HepG2 (cell line): ENCODE results near the gene SLC4A7. TPM values are rescaled to one million over a fixed set of nuclear protein-coding genes. Genes with fewer than 3 reads are reported as not detected.

ENCODE experiments used
- ATAC-seq: fragments of 200-7000 bp; cut with Tn5 transposase; 3 replicates; pipeline ENCODE4 v1.9.1; 2020; ENCODE audit warnings: mild to moderate bottlenecking, moderate library complexity
- BruUV-seq: library from RNA; stranded (reverse); fragments of 400-500 nt; replicated peaks from 2 replicates; lab custom pipeline; 2021; lab: Mats Ljungman, UMichigan
- CTCF ChIA-PET: fragments of 300-600 bp; formaldehyde crosslinking; extraction: SDS; loops from one replicate; lab custom pipeline; 2021; ENCODE audit warnings: low total read pairs, inconsistent platforms, low intra/inter-chr PET ratio; lab: Yijun Ruan, JAX
- POLR2A ChIA-PET: fragments of 350-600 bp; sonication (Branson Sonifier 250); formaldehyde crosslinking; loops from one replicate; lab custom pipeline; 2020; ENCODE audit warnings: antibody characterized with exemption, inconsistent platforms; lab: Yijun Ruan, JAX
- DNase-seq: peaks from one replicate; pipeline ENCODE4 v3.0.0-alpha.2; 2015; ENCODE audit warnings: low spot score
- FAIRE-seq: peaks from 3 replicates; lab custom pipeline; 2011; peaks lifted over from hg19 to GRCh38; lab: Jason Lieb, UNC
- H2AFZ ChIP-seq: one replicate; pipeline ENCODE4 v1.6.1; 2011; ENCODE audit warnings: low read length, inconsistent platforms
- H3K27ac ChIP-seq: fragments of 300-600 bp; 3 replicates; pipeline ENCODE4 v1.8.0; 2011; ENCODE audit warnings: mixed run types, mild to moderate bottlenecking, mixed read lengths, low read length, inconsistent platforms; ENCODE audit not compliant: insufficient read depth; ENCODE audit errors: extremely low read length
- H3K27me3 ChIP-seq, 2 experiments: fragments of 200-600 bp in 1 of 2; 2 replicates in 1 of 2; 3 replicates in 1 of 2; pipeline versions ENCODE4 v1.6.0 to v1.8.0; 2011; ENCODE audit warnings: low read length in 2 of 2, mild to moderate bottlenecking in 2 of 2, moderate library complexity in 2 of 2, inconsistent platforms in 1 of 2; ENCODE audit not compliant: insufficient read depth in 2 of 2, control insufficient read depth in 1 of 2
- H3K36me3 ChIP-seq, 2 experiments: fragments of 200-600 bp in 1 of 2; replicated peaks in 1 of 2; 2 replicates in 1 of 2; 3 replicates in 1 of 2; pipeline versions ENCODE4 v1.5.1 to v1.8.0; 2011; ENCODE audit warnings: low read length in 2 of 2, inconsistent platforms in 1 of 2; ENCODE audit not compliant: insufficient read depth in 2 of 2, control insufficient read depth in 1 of 2
- H3K4me1 ChIP-seq: 2 replicates; pipeline ENCODE4 v1.5.1; 2012; ENCODE audit warnings: low read length, inconsistent platforms; ENCODE audit not compliant: insufficient read depth
- H3K4me2 ChIP-seq: 2 replicates; pipeline ENCODE4 v1.6.0; 2011; ENCODE audit warnings: low read depth, low read length, inconsistent platforms
- H3K4me3 ChIP-seq, 3 experiments: fragments of 200-600 bp in 1 of 3; sonication (generic), shearing (Covaris generic) in 1 of 3; replicated peaks in 1 of 3; 2 replicates each; pipeline ENCODE4 v1.5.1; 2011 to 2016; ENCODE audit warnings: low read length in 3 of 3, inconsistent platforms in 2 of 3, low read depth in 2 of 3, mild to moderate bottlenecking in 2 of 3, control low read depth in 1 of 3, mixed read lengths in 1 of 3; ENCODE audit not compliant: insufficient read depth in 1 of 3
- H3K79me2 ChIP-seq: one replicate; pipeline ENCODE4 v1.6.1; 2011; ENCODE audit warnings: low read length, inconsistent platforms; ENCODE audit not compliant: insufficient read depth
- H3K9ac ChIP-seq: 2 replicates; pipeline ENCODE4 v1.6.0; 2011; ENCODE audit warnings: mild to moderate bottlenecking, low read depth, low read length, inconsistent platforms; ENCODE audit not compliant: insufficient read depth
- H3K9me3 ChIP-seq: 2 replicates; pipeline ENCODE4 v1.5.1; 2012; ENCODE audit warnings: mild to moderate bottlenecking, low read length
- H4K20me1 ChIP-seq: 2 replicates; pipeline ENCODE4 v1.6.0; 2011; ENCODE audit warnings: inconsistent platforms, mild to moderate bottlenecking, low read length, moderate library complexity; ENCODE audit not compliant: insufficient read depth
- ARID4A ChIP-seq: sonication (generic); formaldehyde crosslinking; IDR thresholded peaks from 2 replicates; pipeline ENCODE4 v1.5.0; 2020; ENCODE audit warnings: mild to moderate bottlenecking, missing genetic modification reagents, borderline replicate concordance
- CHD4 ChIP-seq: fragments of 200-600 bp; sonication (generic); IDR thresholded peaks from 2 replicates; pipeline ENCODE4 v1.7.0; 2017; ENCODE audit warnings: mild to moderate bottlenecking, low read length, borderline replicate concordance
- DNMT1 ChIP-seq: sonication (generic); formaldehyde crosslinking; IDR thresholded peaks from 2 replicates; pipeline ENCODE4 v1.5.1; 2020; ENCODE audit warnings: mild to moderate bottlenecking, missing genetic modification reagents
- IRF1 ChIP-seq: sonication (generic); formaldehyde crosslinking; IDR thresholded peaks from 2 replicates; pipeline ENCODE4 v1.4.0; 2020; ENCODE audit warnings: low read depth, mild to moderate bottlenecking, missing genetic modification reagents
- NFATC3 ChIP-seq: sonication (generic); formaldehyde crosslinking; IDR thresholded peaks from 2 replicates; pipeline ENCODE4 v1.5.1; 2020; ENCODE audit warnings: mild to moderate bottlenecking, missing genetic modification reagents
- NR2F1 ChIP-seq, 2 experiments: fragments of 450-650 bp in 1 of 2; formaldehyde crosslinking in 1 of 2; IDR thresholded peaks; 2 replicates each; pipeline versions ENCODE4 v1.5.0 to v1.6.1; 2016 to 2020; ENCODE audit warnings: mild to moderate bottlenecking in 1 of 2, missing compliant biosample characterization in 1 of 2, missing genetic modification reagents in 1 of 2, moderate library complexity in 1 of 2
- RBAK ChIP-seq: sonication (generic); formaldehyde crosslinking; IDR thresholded peaks from 2 replicates; pipeline ENCODE4 v1.5.1; 2020; ENCODE audit warnings: mild to moderate bottlenecking, missing genetic modification reagents
- RERE ChIP-seq: IDR thresholded peaks from 2 replicates; pipeline ENCODE4 v1.6.1; 2016; ENCODE audit warnings: low read depth, missing genetic modification reagents, missing compliant biosample characterization
- SCMH1 ChIP-seq: sonication (generic); formaldehyde crosslinking; IDR thresholded peaks from 2 replicates; pipeline ENCODE4 v1.9.0; 2021; ENCODE audit warnings: missing genetic modification reagents, mild to moderate bottlenecking, borderline replicate concordance
- TARDBP ChIP-seq: sonication (generic); formaldehyde crosslinking; IDR thresholded peaks from 2 replicates; pipeline ENCODE4 v1.8.0; 2022; ENCODE audit warnings: mild to moderate bottlenecking, missing genetic modification reagents
- ZIK1 ChIP-seq: sonication (generic); formaldehyde crosslinking; IDR thresholded peaks from 2 replicates; pipeline ENCODE4 v1.5.0; 2020; ENCODE audit warnings: mild to moderate bottlenecking, low read depth, missing genetic modification reagents, borderline replicate concordance
- ZNF577 ChIP-seq: sonication (generic); formaldehyde crosslinking; IDR thresholded peaks from 2 replicates; pipeline ENCODE4 v1.4.0; 2020; ENCODE audit warnings: mild to moderate bottlenecking, low read depth, missing genetic modification reagents, borderline replicate concordance
- ZNF660 ChIP-seq: sonication (generic); formaldehyde crosslinking; IDR thresholded peaks from 2 replicates; pipeline ENCODE4 v1.5.1; 2020; ENCODE audit warnings: mild to moderate bottlenecking, low read depth, missing genetic modification reagents, borderline replicate concordance
- WGBS: methylation state at CpG from one replicate; pipeline ENCODE4 v1.1.6; 2017; ENCODE audit warnings: low lambda C conversion rate; 5-methylcytosine and 5-hydroxymethylcytosine counted together
- in situ Hi-C: cut with HindIII; loops from 2 replicates; pipeline ENCODE4 v1.10.0; 2017; ENCODE audit warnings: low pct_unique_long_range_greater_than_20kb; ENCODE audit not compliant: extremely low pct_ligation_motif_present
- intact Hi-C: fragments of 100-400 bp; cut with micrococcal nuclease; formaldehyde crosslinking; loops from one replicate; pipeline ENCODE4 v1.10.0; 2022; ENCODE audit not compliant: unreplicated experiment
- polyA plus RNA-seq, 8 experiments: library from polyadenylated mRNA; depleted of rRNA in 3 of 8; stranded (reverse) in 7 of 8; unstranded in 1 of 8; fragments of >200 nt; fragmentation: Illumina TruSeq in 4 of 8; extraction: Trizol in 4 of 8; gene quantifications; 2 replicates each; pipeline versions ENCODE4 v1.2.1 to v1.2.3, GENCODE V29; 2011 to 2016; ENCODE audit warnings: low read depth in 4 of 8, missing spikeins in 1 of 8, mixed read lengths in 1 of 8; ENCODE audit not compliant: insufficient read depth in 1 of 8
- total RNA-seq, 5 experiments: library from RNA; depleted of rRNA; stranded (reverse); fragments of >200 nt; fragmentation: Illumina TruSeq; extraction: Trizol; gene quantifications; 2 replicates each; pipeline ENCODE4 v1.2.3, GENCODE V29; 2016; ENCODE audit warnings: low read depth in 1 of 5

SLC4A7 gene
- total and polyA plus RNA-seq, 2 of the 13 experiments (the other 11 are each of a cell fraction or from before 2014, with no cell fraction given) = 16.4 to 43.8 TPM

- H3K4me1 ChIP-seq = no peaks in the 10 kb centered on the region
- CTCF ChIA-PET = interaction anchor here (1.2 kb wide), 1 partner anchor 152 kb away, joined by 5 read pairs; no protein-coding TSS in a partner anchor
- H3K9me3 ChIP-seq = no peaks in the 10 kb centered on the region
- in situ Hi-C loops (loop anchor here (25.0 kb wide), 1 partner anchor 327 kb away; no protein-coding TSS in a partner anchor), intact Hi-C loops (no loop called here)
- POLR2A ChIA-PET = no interaction called here
- ATAC-seq = no peak
- 97% methylated on average over 19 of the region's 19 CpGs for WGBS
- peaks cover 80% of the 10 kb centered on the region for H3K79me2 ChIP-seq
- no peaks in the 10 kb centered on the region for H3K27me3 ChIP-seq
- no peak for DNase-seq
- no peak overlapping the region for H3K4me2 ChIP-seq
- H3K4me3 ChIP-seq = no peak overlapping the region
- peaks cover 3 to 8% of the 10 kb centered on the region in 2 experiments; a peak in 1 of 5 replicates for H3K36me3 ChIP-seq
- no peak overlapping the region for H2AFZ ChIP-seq
- peaks cover 6% of the 10 kb centered on the region; the same call in 1 of the 2 replicates for H4K20me1 ChIP-seq
- no peak overlapping the region for H3K9ac ChIP-seq
- no TSS peak for BruUV-seq
- H3K27ac ChIP-seq = no peak overlapping the region
- FAIRE-seq = no peak
- TF ChIP-seq ZNF660 (CRISPR knock-in tag) (no peak), ZNF577 (CRISPR knock-in tag) (no peak), DNMT1 (CRISPR knock-in tag) (no peak), ZIK1 (CRISPR knock-in tag) (no peak), ARID4A (CRISPR knock-in tag) (no peak), IRF1 (CRISPR knock-in tag) (no peak), NFATC3 (CRISPR knock-in tag) (no peak), RBAK (no peak), NR2F1 (CRISPR knock-in tag; IDR thresholded peaks at IDR 0.05) (no peak), TARDBP (CRISPR knock-in tag) (no peak), RERE (no peak), SCMH1 (no peak), CHD4 (no peak)
These were observed 19.5 kb downstream of the SLC4A7 start for GRCh38 chr3:27464646-27465045.
